Peyer's patch (tissue), 4 donors: Measurements from ENCODE around the gene OBSCN. TPM values are rescaled to one million over a fixed set of nuclear protein-coding genes. Genes with fewer than 3 reads are reported as not detected.

ENCODE experiments used
- DNase-seq, 3 donors: peaks; one replicate each; pipeline ENCODE4 v3.0.0-alpha.2; 2017 to 2019
- H3K27ac ChIP-seq, 4 donors: fragments of 200-600 bp; sonication (generic); one replicate each; pipeline ENCODE4 v1.5.1; 2016 to 2019
- H3K27me3 ChIP-seq, 2 donors: fragments of 200-600 bp; sonication (generic); one replicate each; pipeline ENCODE4 v1.5.1; 2019
- H3K36me3 ChIP-seq, 3 donors: fragments of 200-600 bp; sonication (generic); one replicate each; pipeline ENCODE4 v1.5.1; 2016 to 2019
- H3K4me1 ChIP-seq, 4 donors: fragments of 200-600 bp; sonication (generic); one replicate each; pipeline ENCODE4 v1.5.1; 2016 to 2019
- H3K4me3 ChIP-seq, 4 donors: fragments of 200-600 bp; sonication (generic); 1 replicate in 3 of 4; 2 replicates in 1 of 4; pipeline ENCODE4 v1.5.1; 2016 to 2019; ENCODE audit warnings: mild to moderate bottlenecking in 1 of 4
- H3K9me3 ChIP-seq, 4 donors: fragments of 200-600 bp; sonication (generic); one replicate each; pipeline ENCODE4 v1.5.1; 2016 to 2019; ENCODE audit warnings: mild to moderate bottlenecking in 1 of 4
- CTCF ChIP-seq, 6 experiments: fragments of 450-650 bp in 4 of 6; fragments of 200-600 bp in 2 of 6; sonication (generic) in 1 of 6; IDR thresholded peaks; one replicate each; pipeline ENCODE4 v1.5.1; 2017 to 2019; ENCODE audit warnings: antibody characterized with exemption in 6 of 6, mild to moderate bottlenecking in 3 of 6, moderate library complexity in 1 of 6
- POLR2A ChIP-seq, 2 donors: fragments of 450-650 bp; IDR thresholded peaks; one replicate each; pipeline ENCODE4 v1.5.1; 2017; ENCODE audit warnings: antibody characterized with exemption in 2 of 2, mild to moderate bottlenecking in 2 of 2, moderate library complexity in 2 of 2
- total RNA-seq, 4 donors: library from RNA; depleted of rRNA; stranded (reverse); fragments of >200 nt; gene quantifications; one replicate each; pipeline ENCODE4 v1.1.0, GENCODE V29; 2016

Gene OBSCN
- total RNA-seq, 4 donors from 2014 or later, result 5.8 to 136 (median 34.4) TPM

- Histone ChIP-seq H3K4me1 (peaks cover 0 to 10% (median 5%) of the 10 kb centered on the region in 4 donors), H3K4me3 (no peak overlapping the region), H3K36me3 (no peaks in the 10 kb centered on the region), H3K9me3 (no peaks in the 10 kb centered on the region), H3K27me3 (no peaks in the 10 kb centered on the region), H3K27ac (no peak overlapping the region)
- TF ChIP-seq POLR2A (IDR thresholded peaks at IDR 0.05), result no peak
- no peak for TF ChIP-seq CTCF (IDR thresholded peaks at IDR 0.05)
- peak in 1 of 3 donors; percentile 37 for DNase-seq
These were observed 2.3 kb downstream of the OBSCN start for GRCh38 chr1:228210076-228210651.

GRCh38 chr1:228210712-228211530 is 3.1 kb downstream of the OBSCN start:
- peak in 1 of 3 donors; percentile 36 for DNase-seq
- peaks cover 0 to 10% (median 5%) of the 10 kb centered on the region in 4 donors for H3K4me1 ChIP-seq
- H3K9me3 ChIP-seq, result no peaks in the 10 kb centered on the region
- H3K36me3 ChIP-seq, result no peaks in the 10 kb centered on the region
- H3K27ac ChIP-seq, result no peak overlapping the region
- TF ChIP-seq POLR2A (IDR thresholded peaks at IDR 0.05), result no peak
- no peak for TF ChIP-seq CTCF (IDR thresholded peaks at IDR 0.05)
- H3K27me3 ChIP-seq, result no peaks in the 10 kb centered on the region
- no peak overlapping the region for H3K4me3 ChIP-seq

GRCh38 chr1:228211531-228212414 is 3.9 kb downstream of the OBSCN start:
- Histone ChIP-seq H3K27ac (no peak overlapping the region), H3K4me3 (no peak overlapping the region), H3K36me3 (no peaks in the 10 kb centered on the region), H3K4me1 (peaks cover 0 to 10% (median 5%) of the 10 kb centered on the region in 4 donors), H3K27me3 (no peaks in the 10 kb centered on the region), H3K9me3 (no peaks in the 10 kb centered on the region)
- peak in 1 of 3 donors; percentile 45 for DNase-seq
- TF ChIP-seq CTCF (IDR thresholded peaks at IDR 0.05) (no peak), POLR2A (IDR thresholded peaks at IDR 0.05) (no peak)

- H3K27me3 ChIP-seq, result no peaks in the 10 kb centered on the region
- H3K36me3 ChIP-seq, result no peaks in the 10 kb centered on the region
- TF ChIP-seq POLR2A (IDR thresholded peaks at IDR 0.05) (no peak), CTCF (IDR thresholded peaks at IDR 0.05) (no peak)
- H3K4me1 ChIP-seq, result peaks cover 0 to 10% (median 5%) of the 10 kb centered on the region in 4 donors
- peak overlapping the region in 1 of 4 donors; percentile 79 for H3K27ac ChIP-seq
- H3K9me3 ChIP-seq, result no peaks in the 10 kb centered on the region
- H3K4me3 ChIP-seq, result peak overlapping the region; percentile 41 to 67 (median 53)
- peak in 1 of 3 donors; percentile 48 for DNase-seq
These were observed 4.6 kb downstream of the OBSCN start for GRCh38 chr1:228212415-228212965.
